HEK293T (cell line): ENCODE data around the gene NUMB.

Source experiments
- ARNT ChIP-seq: fragments of 450-650 bp; IDR thresholded peaks from 2 replicates; pipeline ENCODE4 v1.6.1; 2017; ENCODE audit warnings: mild to moderate bottlenecking
- BHLHE40 ChIP-seq: fragments of 450-650 bp; IDR thresholded peaks from 2 replicates; pipeline ENCODE4 v1.6.1; 2016; ENCODE audit warnings: mild to moderate bottlenecking, moderate library complexity, borderline replicate concordance
- FOXA1 ChIP-seq: fragments of 450-650 bp; IDR thresholded peaks from 2 replicates; pipeline ENCODE4 v1.6.1; 2016; ENCODE audit warnings: mild to moderate bottlenecking
- FOXM1 ChIP-seq: fragments of 450-650 bp; IDR thresholded peaks from 2 replicates; pipeline ENCODE4 v1.6.1; 2017; ENCODE audit warnings: mild to moderate bottlenecking, borderline replicate concordance
- NFRKB ChIP-seq: fragments of 450-650 bp; IDR thresholded peaks from 2 replicates; pipeline ENCODE4 v1.6.1; 2016; ENCODE audit warnings: mild to moderate bottlenecking, moderate library complexity
- SUZ12 ChIP-seq: fragments of 450-650 bp; IDR thresholded peaks from 2 replicates; pipeline ENCODE4 v1.6.1; 2016; ENCODE audit warnings: mild to moderate bottlenecking

- TF ChIP-seq FOXA1 (no peak), ARNT (no peak), SUZ12 (no peak), NFRKB (no peak), BHLHE40 (no peak), FOXM1 (no peak)
These were observed 232.8 kb downstream of the NUMB start for GRCh38 chr14:73225496-73225895.
